ENCODE results near the gene LMCD1.

Gene LMCD1

GRCh38 chr3:8536096-8537056 lies 34.8 kb downstream of the LMCD1 start:
- DNase-seq (ENCODE audit: low read depth in 2 of 2): no peak

- DNase-seq (ENCODE audit: low read depth in 2 of 2): no peak
Measured at GRCh38 chr3:8537440-8537839, 35.8 kb downstream of the LMCD1 start.

GRCh38 chr3:8538223-8538622 lies 36.6 kb downstream of the LMCD1 start:
- no peak for DNase-seq (ENCODE audit: low read depth in 2 of 2)

- no peak for DNase-seq (ENCODE audit: low read depth in 2 of 2)
Measured at GRCh38 chr3:8538913-8539312, 37.3 kb downstream of the LMCD1 start.

GRCh38 chr3:8539419-8539818 lies 37.8 kb downstream of the LMCD1 start:
- no peak for DNase-seq (ENCODE audit: low read depth in 2 of 2)

GRCh38 chr3:8540456-8540855 lies 38.8 kb downstream of the LMCD1 start:
- no peak for DNase-seq (ENCODE audit: low read depth in 2 of 2)

GRCh38 chr3:8541486-8541885 lies 39.9 kb downstream of the LMCD1 start:
- no peak for DNase-seq (ENCODE audit: low read depth in 2 of 2)

- no peak for DNase-seq (ENCODE audit: low read depth in 2 of 2)
Measured at GRCh38 chr3:8542190-8543135, 40.8 kb downstream of the LMCD1 start.

- DNase-seq (ENCODE audit: low read depth in 2 of 2): no peak
Measured at GRCh38 chr3:8546609-8547008, 45.0 kb downstream of the LMCD1 start.

GRCh38 chr3:8548502-8549275 lies 47.1 kb downstream of the LMCD1 start:
- no peak for DNase-seq (ENCODE audit: low read depth in 2 of 2)

- DNase-seq (ENCODE audit: low read depth in 2 of 2): no peak
Measured at GRCh38 chr3:8549354-8549753, 47.7 kb downstream of the LMCD1 start.

- DNase-seq (ENCODE audit: low read depth in 2 of 2): no peak
Measured at GRCh38 chr3:8550611-8551010, 49.0 kb downstream of the LMCD1 start.

GRCh38 chr3:8552223-8552762 lies 50.7 kb downstream of the LMCD1 start:
- DNase-seq (ENCODE audit: low read depth in 2 of 2): no peak

- no peak for DNase-seq (ENCODE audit: low read depth in 2 of 2)
Measured at GRCh38 chr3:8553405-8553804, 51.8 kb downstream of the LMCD1 start.

GRCh38 chr3:8554696-8555095 lies 53.1 kb downstream of the LMCD1 start:
- no peak for DNase-seq (ENCODE audit: low read depth in 2 of 2)

- no peak for DNase-seq (ENCODE audit: low read depth in 2 of 2)
Measured at GRCh38 chr3:8555113-8555661, 53.6 kb downstream of the LMCD1 start.

- no peak for DNase-seq (ENCODE audit: low read depth in 2 of 2)
Measured at GRCh38 chr3:8555725-8556472, 54.3 kb downstream of the LMCD1 start.

- no peak for DNase-seq (ENCODE audit: low read depth in 2 of 2)
Measured at GRCh38 chr3:8556473-8556869, 54.8 kb downstream of the LMCD1 start.

- DNase-seq (ENCODE audit: low read depth in 2 of 2): no peak
Measured at GRCh38 chr3:8557298-8557697, 55.7 kb downstream of the LMCD1 start.

- DNase-seq (ENCODE audit: low read depth in 2 of 2): no peak
Measured at GRCh38 chr3:8558645-8559044, 57.0 kb downstream of the LMCD1 start.

Data from stimulated activated CD8-positive, alpha-beta memory T cell treated with anti-CD3 and anti-CD28 coated beads, Interleukin-7, amount 100 ng/mL, for 4 hours (primary cell).